Tibial artery (tissue), 4 donors: Measurements from ENCODE around the gene KCTD1.

ENCODE experiments used
- DNase-seq, 2 donors: peaks; one replicate each; pipeline ENCODE4 v3.0.0-alpha.2; 2019
- H3K27ac ChIP-seq, 2 donors: fragments of 200-600 bp; sonication (generic) in 1 of 2; 1 replicate in 1 of 2; 2 replicates in 1 of 2; pipeline ENCODE4 v1.5.1; 2018 to 2019; ENCODE audit warnings: mild to moderate bottlenecking in 1 of 2
- H3K27me3 ChIP-seq, 2 donors: fragments of 200-600 bp; sonication (generic) in 1 of 2; one replicate each; pipeline versions ENCODE4 v1.5.1 to v1.6.0; 2016 to 2019
- H3K36me3 ChIP-seq, 3 donors: fragments of 200-600 bp; sonication (generic) in 2 of 3; one replicate each; pipeline ENCODE4 v1.5.1; 2016 to 2019; ENCODE audit warnings: mild to moderate bottlenecking in 2 of 3
- H3K4me1 ChIP-seq, 4 donors: fragments of 200-600 bp; sonication (generic) in 2 of 4; 1 replicate in 3 of 4; 2 replicates in 1 of 4; pipeline ENCODE4 v1.5.1; 2016 to 2019
- H3K4me3 ChIP-seq, 2 donors: fragments of 200-600 bp; sonication (generic) in 1 of 2; 1 replicate in 1 of 2; 2 replicates in 1 of 2; pipeline ENCODE4 v1.5.1; 2018 to 2019; ENCODE audit warnings: mild to moderate bottlenecking in 2 of 2
- H3K9me3 ChIP-seq, 3 donors: fragments of 200-600 bp; sonication (generic) in 1 of 3; one replicate each; pipeline ENCODE4 v1.5.1; 2016 to 2019
- CTCF ChIP-seq, 2 experiments: fragments of 200-600 bp in 1 of 2; fragments of 450-650 bp in 1 of 2; IDR thresholded peaks; one replicate each; pipeline ENCODE4 v1.5.1; 2017 to 2019; ENCODE audit warnings: antibody characterized with exemption in 2 of 2, mild to moderate bottlenecking in 1 of 2, moderate library complexity in 1 of 2
- intact Hi-C: fragments of 100-400 bp; cut with DNase I; formaldehyde crosslinking; loops from one replicate; pipeline ENCODE4 v1.15.0; 2023; ENCODE audit warnings: low total_unique reads

KCTD1 gene

DNA sequence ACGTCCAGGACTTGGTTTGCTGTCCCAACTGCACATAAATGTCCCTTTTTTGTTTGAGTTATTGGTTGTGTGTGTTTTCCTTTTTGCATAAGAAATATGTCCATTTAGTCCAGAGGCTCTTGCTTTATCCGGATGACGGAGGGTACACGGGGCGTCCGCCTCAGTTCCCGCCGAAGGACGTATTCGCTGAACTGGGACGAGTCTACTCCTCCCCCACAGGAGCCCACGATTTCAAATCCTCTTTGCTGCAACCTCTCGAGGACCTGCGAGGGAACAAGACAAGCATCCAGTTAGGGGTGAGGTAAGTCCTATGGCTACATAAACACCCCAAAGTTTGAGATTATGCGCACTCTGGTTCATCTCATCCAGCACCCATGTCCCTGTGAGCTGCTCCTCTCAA lies 92.7 kb downstream of the KCTD1 start:
- no peaks in the 10 kb centered on the region for H3K9me3 ChIP-seq
- intact Hi-C loops: no loop called here
- no peaks in the 10 kb centered on the region for H3K27me3 ChIP-seq
- H3K36me3 ChIP-seq: peaks cover 4 to 42% (median 13%) of the 10 kb centered on the region in 3 donors
- DNase-seq: no peak
- no peaks in the 10 kb centered on the region for H3K4me1 ChIP-seq
- no peak overlapping the region for H3K4me3 ChIP-seq
- H3K27ac ChIP-seq: no peak overlapping the region
- TF ChIP-seq CTCF (IDR thresholded peaks at IDR 0.05): no peak

DNA sequence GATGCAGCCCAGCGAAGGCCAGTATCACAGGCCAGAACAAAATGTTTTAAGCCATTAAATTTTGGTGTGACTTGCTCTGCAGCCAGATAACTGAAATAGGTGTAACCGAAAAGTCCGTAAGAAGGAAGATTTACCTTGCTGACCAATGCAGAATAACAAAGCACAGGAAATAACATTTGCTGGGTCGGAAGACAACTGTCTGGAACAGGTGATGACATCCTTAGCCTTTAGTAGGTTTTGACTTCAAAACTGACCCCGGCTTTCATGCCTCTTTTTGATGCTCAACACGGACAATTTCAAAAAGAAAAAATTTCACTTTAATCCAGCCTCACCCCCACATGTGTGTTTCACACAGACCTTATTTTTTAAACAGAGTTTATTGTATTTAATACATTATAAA lies 93.7 kb downstream of the KCTD1 start:
- H3K27ac ChIP-seq: no peak overlapping the region
- no peak for TF ChIP-seq CTCF (IDR thresholded peaks at IDR 0.05)
- no peaks in the 10 kb centered on the region for H3K4me1 ChIP-seq
- no peak overlapping the region for H3K4me3 ChIP-seq
- peaks cover 4 to 42% (median 13%) of the 10 kb centered on the region in 3 donors for H3K36me3 ChIP-seq
- no peaks in the 10 kb centered on the region for H3K9me3 ChIP-seq
- intact Hi-C loops: no loop called here
- no peaks in the 10 kb centered on the region for H3K27me3 ChIP-seq
- DNase-seq: no peak

GRCh38 chr18:26454192-26454591 lies 94.2 kb downstream of the KCTD1 start:
- no peaks in the 10 kb centered on the region for H3K9me3 ChIP-seq
- no peaks in the 10 kb centered on the region for H3K4me1 ChIP-seq
- no peak for DNase-seq
- intact Hi-C loops: no loop called here
- H3K36me3 ChIP-seq: peaks cover 4 to 37% (median 12%) of the 10 kb centered on the region in 3 donors
- no peak for TF ChIP-seq CTCF (IDR thresholded peaks at IDR 0.05)
- no peak overlapping the region for H3K4me3 ChIP-seq
- no peak overlapping the region for H3K27ac ChIP-seq
- no peaks in the 10 kb centered on the region for H3K27me3 ChIP-seq

GRCh38 chr18:26453386-26453901 lies 94.9 kb downstream of the KCTD1 start:
- DNase-seq: no peak
- no peak overlapping the region for H3K27ac ChIP-seq
- intact Hi-C loops: no loop called here

DNA sequence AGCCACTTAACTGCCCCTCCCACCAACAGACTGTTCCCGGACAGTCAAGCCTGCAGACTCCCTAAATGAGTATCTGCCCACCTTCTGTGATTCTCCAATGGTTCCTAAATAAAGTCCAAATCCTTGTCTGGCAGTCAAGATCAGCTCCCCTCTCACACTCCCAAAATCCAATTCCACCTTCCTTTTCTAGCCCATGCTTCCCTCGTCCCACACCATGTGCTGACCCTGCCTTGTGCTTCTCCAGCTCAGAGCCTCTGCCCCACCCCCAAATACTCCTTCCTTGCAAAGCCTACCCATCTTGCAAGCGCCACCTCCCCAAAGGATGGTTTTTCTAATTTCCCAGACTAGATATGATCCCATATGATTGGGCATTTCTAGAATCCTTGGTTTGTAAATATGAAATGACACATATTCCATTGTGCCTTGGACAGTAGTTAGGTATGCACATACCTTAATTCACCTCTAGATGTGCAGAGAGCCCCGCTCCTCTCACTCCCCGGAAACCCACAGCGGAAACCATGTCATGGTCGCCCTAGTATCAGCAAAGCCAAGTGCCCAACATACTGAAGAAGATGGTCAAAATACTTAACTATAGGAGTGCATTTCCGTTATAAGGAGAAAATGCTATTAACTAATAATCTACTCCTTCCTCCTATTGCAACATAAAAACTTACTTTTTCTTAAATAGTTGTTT lies 97.2 kb downstream of the KCTD1 start:
- no peak for DNase-seq

More at GRCh38 chr18:26453386-26453901, 94.9 kb downstream of the KCTD1 start:
- H3K36me3 ChIP-seq: peaks cover 4 to 30% (median 8%) of the 10 kb centered on the region in 3 donors
- no peaks in the 10 kb centered on the region for H3K27me3 ChIP-seq
- no peak overlapping the region for H3K4me3 ChIP-seq
- no peaks in the 10 kb centered on the region for H3K9me3 ChIP-seq
- no peaks in the 10 kb centered on the region for H3K4me1 ChIP-seq
- no peak for TF ChIP-seq CTCF (IDR thresholded peaks at IDR 0.05)

More for the DNA sequence above, 97.2 kb downstream of the KCTD1 start:
- H3K9me3 ChIP-seq: no peaks in the 10 kb centered on the region
- intact Hi-C loops: no loop called here
- no peak overlapping the region for H3K27ac ChIP-seq
- H3K27me3 ChIP-seq: no peaks in the 10 kb centered on the region
- H3K4me1 ChIP-seq: no peaks in the 10 kb centered on the region
- TF ChIP-seq CTCF (IDR thresholded peaks at IDR 0.05): no peak
- H3K4me3 ChIP-seq: no peak overlapping the region
- peaks cover 4 to 18% (median 8%) of the 10 kb centered on the region in 3 donors for H3K36me3 ChIP-seq
